OCI-LY3 (cell line): ENCODE results near the gene CAPS2.

Source experiments
- H2AFZ ChIP-seq: fragments of 200-600, 300-600 bp; shearing (Covaris generic); 2 replicates; pipeline ENCODE4 v1.6.0; 2014; ENCODE audit warnings: antibody characterized with exemption, low read depth, low read length
- H3K27ac ChIP-seq: fragments of 200-600, 300-600 bp; sonication (generic); 2 replicates; pipeline ENCODE4 v1.5.1; 2014; ENCODE audit warnings: mild to moderate bottlenecking, low read length, moderate library complexity, mixed read lengths
- H3K27me3 ChIP-seq: fragments of 200-600, 300-600 bp; sonication (generic); 2 replicates; pipeline ENCODE4 v1.6.1; 2014; ENCODE audit warnings: low read depth, low read length, mixed read lengths
- H3K36me3 ChIP-seq: fragments of 200-600, 300-600 bp; sonication (generic); replicated peaks from 2 replicates; pipeline ENCODE3; 2014; ENCODE audit warnings: low read depth, low read length, mixed read lengths
- H3K4me1 ChIP-seq: fragments of 300-600, 200-600 bp; sonication (generic); 2 replicates; pipeline ENCODE4 v1.6.1; 2014; ENCODE audit warnings: low read length, mixed read lengths
- H3K4me2 ChIP-seq: fragments of 200-600, 300-600 bp; sonication (generic); 2 replicates; pipeline ENCODE4 v1.6.1; 2014; ENCODE audit warnings: low read length, mixed read lengths
- H3K4me3 ChIP-seq: fragments of 300-600, 200-600 bp; sonication (generic); 2 replicates; pipeline ENCODE4 v1.5.1; 2014; ENCODE audit warnings: antibody characterized with exemption, mild to moderate bottlenecking, low read length, moderate library complexity
- H3K79me2 ChIP-seq: fragments of 300-600, 200-600 bp; shearing (Covaris generic); 2 replicates; pipeline ENCODE4 v1.6.1; 2014; ENCODE audit warnings: mild to moderate bottlenecking, low read length, mixed read lengths
- H3K9ac ChIP-seq: fragments of 300-600, 200-600 bp; shearing (Covaris generic); 2 replicates; pipeline ENCODE4 v1.6.0; 2014; ENCODE audit warnings: mild to moderate bottlenecking, low read length, moderate library complexity
- H3K9me3 ChIP-seq: fragments of 200-600, 300-600 bp; shearing (Covaris generic); 2 replicates; pipeline ENCODE4 v1.6.1; 2014; ENCODE audit warnings: low read length, mixed read lengths; ENCODE audit not compliant: insufficient read depth
- H4K20me1 ChIP-seq: fragments of 200-600, 300-600 bp; sonication (generic); 2 replicates; pipeline ENCODE4 v1.6.1; 2016; ENCODE audit warnings: low read length, mixed read lengths; ENCODE audit not compliant: insufficient read depth
- EZH2phosphoT487 ChIP-seq: fragments of 200-600 bp; shearing (Covaris generic); IDR thresholded peaks from 2 replicates; pipeline ENCODE4 v1.6.1; 2018; ENCODE audit warnings: antibody characterized with exemption, mixed run types, low read depth
- TF ChIP-seq, protein P1 (sequence below): fragments of 200-600, 300-600 bp; sonication (generic); IDR thresholded peaks from 2 replicates; pipeline ENCODE4 v1.5.1; 2014; ENCODE audit warnings: antibody characterized with exemption, low read length, low read depth

Gene CAPS2

GRCh38 chr12:75317784-75318183 lies 12.3 kb downstream of the CAPS2 start:
- TF ChIP-seq, protein P1, sequence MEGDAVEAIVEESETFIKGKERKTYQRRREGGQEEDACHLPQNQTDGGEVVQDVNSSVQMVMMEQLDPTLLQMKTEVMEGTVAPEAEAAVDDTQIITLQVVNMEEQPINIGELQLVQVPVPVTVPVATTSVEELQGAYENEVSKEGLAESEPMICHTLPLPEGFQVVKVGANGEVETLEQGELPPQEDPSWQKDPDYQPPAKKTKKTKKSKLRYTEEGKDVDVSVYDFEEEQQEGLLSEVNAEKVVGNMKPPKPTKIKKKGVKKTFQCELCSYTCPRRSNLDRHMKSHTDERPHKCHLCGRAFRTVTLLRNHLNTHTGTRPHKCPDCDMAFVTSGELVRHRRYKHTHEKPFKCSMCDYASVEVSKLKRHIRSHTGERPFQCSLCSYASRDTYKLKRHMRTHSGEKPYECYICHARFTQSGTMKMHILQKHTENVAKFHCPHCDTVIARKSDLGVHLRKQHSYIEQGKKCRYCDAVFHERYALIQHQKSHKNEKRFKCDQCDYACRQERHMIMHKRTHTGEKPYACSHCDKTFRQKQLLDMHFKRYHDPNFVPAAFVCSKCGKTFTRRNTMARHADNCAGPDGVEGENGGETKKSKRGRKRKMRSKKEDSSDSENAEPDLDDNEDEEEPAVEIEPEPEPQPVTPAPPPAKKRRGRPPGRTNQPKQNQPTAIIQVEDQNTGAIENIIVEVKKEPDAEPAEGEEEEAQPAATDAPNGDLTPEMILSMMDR, result no peak
- TF ChIP-seq EZH2phosphoT487, result no peak
- H3K4me3 ChIP-seq, result no peak overlapping the region
- H3K9me3 ChIP-seq, result no peaks in the 10 kb centered on the region
- H3K4me1 ChIP-seq, result no peaks in the 10 kb centered on the region
- H3K27me3 ChIP-seq, result no peaks in the 10 kb centered on the region
- no peaks in the 10 kb centered on the region for H3K36me3 ChIP-seq
- no peak overlapping the region for H3K4me2 ChIP-seq
- H3K27ac ChIP-seq, result no peak overlapping the region
- H2AFZ ChIP-seq, result no peak overlapping the region
- H3K79me2 ChIP-seq, result no peaks in the 10 kb centered on the region
- no peak overlapping the region for H3K9ac ChIP-seq
- no peaks in the 10 kb centered on the region for H4K20me1 ChIP-seq

DNA sequence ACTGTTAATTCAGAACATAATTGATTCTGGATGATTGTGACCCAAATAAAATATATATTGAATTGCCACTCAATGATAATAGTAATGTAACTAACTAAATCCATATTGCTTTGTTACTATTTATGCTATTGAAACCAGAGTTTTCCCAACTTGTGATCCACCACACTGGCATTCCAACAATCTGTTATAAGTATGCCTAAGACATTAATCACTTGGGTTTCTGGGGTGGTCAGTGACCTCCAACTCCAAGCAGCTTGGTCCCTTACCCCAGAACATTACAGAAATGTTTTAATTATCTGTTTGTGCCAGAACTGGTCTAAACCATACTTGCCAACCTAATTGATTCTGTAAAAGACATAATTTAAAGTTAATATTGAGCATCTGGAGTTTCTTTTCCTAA lies 14.6 kb downstream of the CAPS2 start:
- Histone ChIP-seq H3K9ac (no peak overlapping the region), H4K20me1 (no peaks in the 10 kb centered on the region), H3K79me2 (no peaks in the 10 kb centered on the region), H3K4me1 (no peaks in the 10 kb centered on the region), H3K27me3 (no peaks in the 10 kb centered on the region), H3K4me2 (no peak overlapping the region), H3K36me3 (no peaks in the 10 kb centered on the region), H3K4me3 (no peak overlapping the region), H3K9me3 (no peaks in the 10 kb centered on the region), H2AFZ (no peak overlapping the region), H3K27ac (no peak overlapping the region)
- TF ChIP-seq, protein P1, result no peak
- no peak for TF ChIP-seq EZH2phosphoT487

GRCh38 chr12:75311369-75311768 lies 18.8 kb downstream of the CAPS2 start:
- no peaks in the 10 kb centered on the region for H3K79me2 ChIP-seq
- no peaks in the 10 kb centered on the region for H3K27me3 ChIP-seq
- H3K9me3 ChIP-seq, result no peaks in the 10 kb centered on the region
- no peak overlapping the region for H3K4me2 ChIP-seq
- H3K4me1 ChIP-seq, result no peaks in the 10 kb centered on the region
- no peak overlapping the region for H3K27ac ChIP-seq
- no peak overlapping the region for H3K9ac ChIP-seq
- H4K20me1 ChIP-seq, result no peaks in the 10 kb centered on the region
- H2AFZ ChIP-seq, result no peak overlapping the region
- TF ChIP-seq, protein P1, result no peak
- no peak for TF ChIP-seq EZH2phosphoT487
- H3K36me3 ChIP-seq, result no peaks in the 10 kb centered on the region
- H3K4me3 ChIP-seq, result no peak overlapping the region

- Histone ChIP-seq H3K36me3 (no peaks in the 10 kb centered on the region), H3K9me3 (no peaks in the 10 kb centered on the region), H2AFZ (no peak overlapping the region), H3K4me2 (no peak overlapping the region), H3K27ac (no peak overlapping the region), H3K4me1 (no peaks in the 10 kb centered on the region), H3K79me2 (no peaks in the 10 kb centered on the region), H3K4me3 (no peak overlapping the region), H3K9ac (no peak overlapping the region), H4K20me1 (no peaks in the 10 kb centered on the region), H3K27me3 (no peaks in the 10 kb centered on the region)
- TF ChIP-seq, protein P1, result no peak
Observed at GRCh38 chr12:75308279-75308678, 21.8 kb downstream of the CAPS2 start.
